AG04449 (cell line): ENCODE results near the gene MACC1.

ENCODE experiments used
- CTCF ChIA-PET: fragments of 350-600 bp; formaldehyde crosslinking; extraction: SDS; loops from one replicate; lab custom pipeline; 2021; ENCODE audit warnings: antibody characterized with exemption; lab: Yijun Ruan, JAX
- POLR2A ChIA-PET: fragments of 400-600, 350-600 bp; formaldehyde crosslinking; extraction: SDS; loops from one replicate; lab custom pipeline; 2020; ENCODE audit warnings: antibody characterized with exemption, inconsistent platforms; lab: Yijun Ruan, JAX
- DNase-seq: peaks from one replicate; pipeline ENCODE4 v3.0.0-alpha.2; 2010; ENCODE audit warnings: low read depth, low spot score
- H3K4me3 ChIP-seq: 2 replicates; pipeline ENCODE4 v1.5.1; 2011; ENCODE audit warnings: low read depth, mild to moderate bottlenecking, control low read depth, low read length
- TF ChIP-seq, protein P1 (sequence below): IDR thresholded peaks from one replicate; pipeline ENCODE4 v1.5.1; 2011; ENCODE audit warnings: mild to moderate bottlenecking, moderate library complexity, low read length, control low read depth, inconsistent platforms; ENCODE audit not compliant: insufficient read depth; ENCODE audit errors: missing control alignments

Gene MACC1

DNA sequence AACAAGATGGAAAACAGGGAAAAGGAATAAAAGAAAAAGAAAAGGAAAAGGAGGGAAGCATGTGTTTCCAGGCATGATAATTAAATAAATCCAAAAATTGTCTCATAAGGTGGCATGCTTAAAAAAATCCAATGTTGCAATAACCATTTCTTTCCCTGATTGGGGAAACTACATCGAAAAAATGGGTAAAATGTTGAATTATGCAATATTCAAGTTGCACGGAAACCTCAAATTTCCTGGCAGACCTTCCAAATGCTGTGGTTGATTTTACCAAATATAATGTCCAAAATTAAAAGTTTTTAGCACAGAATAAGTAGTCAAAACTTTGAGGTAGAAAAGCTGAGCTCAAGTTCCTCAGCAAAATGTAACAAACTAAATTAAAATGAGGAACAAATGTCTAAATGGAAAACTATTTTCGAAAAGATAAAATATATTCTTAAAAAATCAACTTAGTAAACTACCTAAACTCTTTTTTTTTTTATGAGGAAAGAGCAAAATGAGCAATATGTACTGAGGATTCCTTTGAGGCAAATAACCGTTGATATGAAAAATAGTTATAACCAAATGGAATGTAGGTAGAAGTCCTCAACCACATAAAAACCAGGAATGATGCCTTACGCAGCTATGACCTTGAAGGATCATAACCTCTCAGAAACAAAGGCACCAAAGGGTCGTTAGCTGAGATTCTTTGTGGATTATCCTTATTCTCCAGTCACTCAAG, 52.6 kb downstream of the MACC1 start:
- ChIA-PET POLR2A (no interaction called here), CTCF (interaction anchor here (0.7 kb wide), 1 partner anchor 25 kb away, joined by 3 read pairs; no protein-coding TSS in a partner anchor)
- H3K4me3 ChIP-seq = no peak overlapping the region
- TF ChIP-seq, protein P1, sequence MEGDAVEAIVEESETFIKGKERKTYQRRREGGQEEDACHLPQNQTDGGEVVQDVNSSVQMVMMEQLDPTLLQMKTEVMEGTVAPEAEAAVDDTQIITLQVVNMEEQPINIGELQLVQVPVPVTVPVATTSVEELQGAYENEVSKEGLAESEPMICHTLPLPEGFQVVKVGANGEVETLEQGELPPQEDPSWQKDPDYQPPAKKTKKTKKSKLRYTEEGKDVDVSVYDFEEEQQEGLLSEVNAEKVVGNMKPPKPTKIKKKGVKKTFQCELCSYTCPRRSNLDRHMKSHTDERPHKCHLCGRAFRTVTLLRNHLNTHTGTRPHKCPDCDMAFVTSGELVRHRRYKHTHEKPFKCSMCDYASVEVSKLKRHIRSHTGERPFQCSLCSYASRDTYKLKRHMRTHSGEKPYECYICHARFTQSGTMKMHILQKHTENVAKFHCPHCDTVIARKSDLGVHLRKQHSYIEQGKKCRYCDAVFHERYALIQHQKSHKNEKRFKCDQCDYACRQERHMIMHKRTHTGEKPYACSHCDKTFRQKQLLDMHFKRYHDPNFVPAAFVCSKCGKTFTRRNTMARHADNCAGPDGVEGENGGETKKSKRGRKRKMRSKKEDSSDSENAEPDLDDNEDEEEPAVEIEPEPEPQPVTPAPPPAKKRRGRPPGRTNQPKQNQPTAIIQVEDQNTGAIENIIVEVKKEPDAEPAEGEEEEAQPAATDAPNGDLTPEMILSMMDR = no peak
- no peak for DNase-seq

DNA sequence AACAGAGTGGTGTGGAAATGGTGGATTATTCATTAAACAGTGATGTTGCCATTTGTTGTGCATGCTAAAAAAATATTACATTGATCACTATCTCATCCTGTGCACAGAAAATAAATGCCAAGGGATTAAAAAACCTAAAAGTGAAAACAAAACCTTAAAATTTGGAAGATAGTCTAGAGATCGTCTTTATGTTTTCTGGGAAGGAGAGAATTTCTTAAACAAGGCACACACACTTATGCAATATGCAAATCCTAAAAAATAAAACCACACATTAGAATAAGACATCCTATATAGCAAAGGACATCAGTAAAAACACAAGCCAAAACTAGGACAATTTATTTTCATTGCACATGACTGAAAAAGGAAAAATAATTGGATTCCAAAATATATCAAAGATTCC, 54.5 kb downstream of the MACC1 start:
- ChIA-PET POLR2A (no interaction called here), CTCF (no interaction called here)
- no peak for DNase-seq
- TF ChIP-seq, protein P1 = no peak
- H3K4me3 ChIP-seq = no peak overlapping the region

DNA sequence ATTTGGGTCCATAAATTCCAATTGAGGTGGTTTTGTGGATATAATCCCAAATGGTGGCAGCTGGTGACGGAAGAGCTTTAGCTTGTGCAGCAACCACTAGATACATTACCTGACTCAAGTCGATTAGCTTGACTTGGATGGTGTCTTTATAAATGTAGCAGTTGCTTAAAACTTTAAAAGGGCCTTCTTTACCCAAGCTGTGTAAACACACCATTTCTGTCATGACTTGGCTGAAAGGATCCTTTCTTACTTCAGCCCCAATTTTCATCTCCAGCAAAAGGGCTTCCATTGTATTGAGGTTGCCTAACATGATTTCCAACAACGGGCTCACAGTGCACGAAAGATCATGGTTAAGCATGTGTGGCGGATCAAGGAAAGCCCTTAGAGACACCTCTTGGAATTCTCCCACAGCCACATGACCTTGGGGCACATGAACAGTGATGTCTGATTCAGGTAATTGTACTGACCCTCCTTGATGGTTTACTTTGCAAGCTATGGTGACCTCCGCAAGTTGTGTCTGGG, 57.9 kb downstream of the MACC1 start:
- H3K4me3 ChIP-seq = no peak overlapping the region
- ChIA-PET POLR2A (no interaction called here), CTCF (interaction anchor here (1.0 to 4.4 kb wide), 5 partner anchors 10 to 450 kb away, joined by 4 to 26 read pairs (median 5); partner anchors contain the start of gene POLR1F)
- TF ChIP-seq, protein P1 = no peak
- DNase-seq = no peak

DNA sequence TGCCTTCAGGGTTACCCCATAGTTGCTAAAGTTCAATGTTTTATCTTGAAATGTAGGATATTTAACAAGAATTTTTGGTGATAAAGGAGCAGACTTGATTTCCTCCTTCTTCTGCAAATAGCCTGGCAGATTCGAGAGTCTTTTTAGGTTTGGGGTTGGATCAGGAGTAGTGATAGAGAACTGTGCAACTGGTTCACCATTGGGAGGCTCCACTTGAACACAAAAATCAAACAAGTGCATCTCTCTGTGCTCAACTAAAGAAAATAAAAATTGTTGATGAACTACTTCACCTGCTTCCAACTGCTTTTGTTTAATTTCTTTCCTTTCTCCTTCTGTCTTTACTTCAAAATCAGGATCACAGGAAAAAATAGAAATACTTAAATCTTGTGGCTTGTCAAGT, 58.5 kb downstream of the MACC1 start:
- POLR2A ChIA-PET = no interaction called here
- TF ChIP-seq, protein P1 = no peak
- no peak overlapping the region for H3K4me3 ChIP-seq
- CTCF ChIA-PET = interaction anchor here (0.9 to 4.4 kb wide), 9 partner anchors 11 to 449 kb away, joined by 3 to 26 read pairs (median 4); partner anchors contain the start of gene POLR1F
- no peak for DNase-seq

DNA sequence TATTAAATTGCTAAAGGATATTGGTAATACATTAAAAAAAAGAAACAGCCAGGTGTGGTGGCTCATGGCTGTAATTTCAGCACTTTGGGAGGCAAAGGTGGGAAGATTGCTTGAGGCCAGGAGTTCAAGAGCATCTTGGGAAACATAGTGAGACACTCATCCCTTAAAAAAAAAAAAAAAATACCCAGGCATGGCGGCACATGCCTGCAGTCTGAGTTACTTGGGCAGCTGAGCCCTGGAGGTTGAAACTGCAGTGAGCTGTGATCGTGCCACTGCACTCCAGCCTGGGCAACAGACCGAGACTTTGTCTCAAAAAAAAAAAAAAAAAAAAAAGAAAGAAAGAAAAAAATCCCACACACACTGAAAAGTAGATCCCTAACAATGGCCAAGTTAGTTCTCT, 59.7 kb downstream of the MACC1 start:
- TF ChIP-seq, protein P1 = no peak
- POLR2A ChIA-PET = no interaction called here
- CTCF ChIA-PET = interaction anchor here (4.4 kb wide), 1 partner anchor 154 kb away, joined by 26 read pairs; no protein-coding TSS in a partner anchor
- H3K4me3 ChIP-seq = no peak overlapping the region
- DNase-seq = no peak

DNA sequence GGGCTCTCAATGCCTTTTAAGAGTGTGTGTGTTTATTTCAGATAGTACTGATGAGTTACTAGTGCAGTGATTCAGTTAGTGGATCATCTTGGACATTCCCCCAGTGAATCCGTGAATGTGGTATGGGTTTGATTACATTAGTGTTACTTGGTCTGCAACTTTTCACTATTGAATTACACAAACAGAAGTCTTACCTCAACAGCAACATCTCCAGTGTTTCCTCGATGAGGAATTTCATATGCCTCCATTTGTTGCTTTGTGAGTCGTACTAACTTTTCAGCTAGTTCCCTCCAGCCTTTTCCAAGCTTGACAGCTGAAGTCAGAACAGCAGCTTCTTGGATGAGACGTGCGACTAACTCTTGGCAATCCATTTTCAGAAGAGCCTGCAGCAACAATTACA, 63.2 kb downstream of the MACC1 start:
- ChIA-PET CTCF (no interaction called here), POLR2A (no interaction called here)
- TF ChIP-seq, protein P1 = no peak
- no peak overlapping the region for H3K4me3 ChIP-seq
- no peak for DNase-seq
